Activated CD4-positive, alpha-beta T cell treated with anti-CD3 and anti-CD28 coated beads for 24 hours (primary cell): ENCODE results near the gene SKAP1.

Source experiments
- DNase-seq, 2 donors: peaks; one replicate each; pipeline ENCODE4 v3.0.0-alpha.2; 2020; ENCODE audit warnings: low read depth in 2 of 2

Gene SKAP1

DNA sequence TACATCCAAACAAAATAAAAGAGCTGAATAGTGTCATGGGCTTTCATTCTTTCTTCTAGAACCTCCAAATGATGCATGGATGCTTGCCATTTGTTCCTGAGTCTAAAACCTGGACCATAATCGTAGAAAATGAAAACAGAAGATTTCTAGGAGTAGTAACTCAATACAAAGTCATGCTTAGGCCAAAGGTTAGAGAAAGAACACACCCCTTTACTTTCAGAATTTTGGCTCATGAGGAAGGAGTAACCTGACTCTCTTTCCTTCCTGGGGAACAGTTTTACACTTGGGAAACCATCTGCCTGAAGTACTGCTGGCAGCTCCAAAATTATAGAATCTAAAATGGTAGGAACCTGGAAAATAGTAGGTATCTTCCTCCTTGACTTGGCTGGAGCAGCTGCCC lies 185.2 kb downstream of the SKAP1 start:
- DNase-seq = no peak

DNA sequence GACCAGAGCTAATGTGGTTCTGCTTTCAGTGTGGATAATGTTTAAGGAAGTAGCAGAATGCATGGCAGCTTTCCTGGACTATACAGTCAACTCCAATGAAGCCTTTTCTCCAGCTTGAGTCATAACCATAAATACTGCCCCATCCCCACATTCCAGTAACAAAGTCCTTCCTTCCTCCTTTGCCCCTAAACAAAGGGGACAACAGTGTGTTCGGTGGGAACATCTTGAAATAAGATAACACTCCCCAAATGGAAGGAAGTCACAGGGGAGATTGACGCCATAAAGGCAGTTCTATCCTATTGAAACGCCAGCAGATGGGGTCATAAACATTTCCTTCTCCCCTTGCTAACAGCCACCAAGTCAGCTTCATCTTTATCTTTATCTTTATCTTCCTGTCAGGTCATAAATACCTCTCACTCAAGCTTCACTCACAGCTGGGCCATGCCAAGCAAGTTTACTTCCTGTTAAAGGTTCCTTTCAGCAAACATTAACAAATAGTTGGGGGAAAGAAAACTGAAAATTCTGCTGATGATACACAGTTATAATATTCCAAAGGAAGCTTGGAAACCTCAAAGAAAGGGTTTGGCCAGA lies 185.8 kb downstream of the SKAP1 start:
- DNase-seq = no peak

DNA sequence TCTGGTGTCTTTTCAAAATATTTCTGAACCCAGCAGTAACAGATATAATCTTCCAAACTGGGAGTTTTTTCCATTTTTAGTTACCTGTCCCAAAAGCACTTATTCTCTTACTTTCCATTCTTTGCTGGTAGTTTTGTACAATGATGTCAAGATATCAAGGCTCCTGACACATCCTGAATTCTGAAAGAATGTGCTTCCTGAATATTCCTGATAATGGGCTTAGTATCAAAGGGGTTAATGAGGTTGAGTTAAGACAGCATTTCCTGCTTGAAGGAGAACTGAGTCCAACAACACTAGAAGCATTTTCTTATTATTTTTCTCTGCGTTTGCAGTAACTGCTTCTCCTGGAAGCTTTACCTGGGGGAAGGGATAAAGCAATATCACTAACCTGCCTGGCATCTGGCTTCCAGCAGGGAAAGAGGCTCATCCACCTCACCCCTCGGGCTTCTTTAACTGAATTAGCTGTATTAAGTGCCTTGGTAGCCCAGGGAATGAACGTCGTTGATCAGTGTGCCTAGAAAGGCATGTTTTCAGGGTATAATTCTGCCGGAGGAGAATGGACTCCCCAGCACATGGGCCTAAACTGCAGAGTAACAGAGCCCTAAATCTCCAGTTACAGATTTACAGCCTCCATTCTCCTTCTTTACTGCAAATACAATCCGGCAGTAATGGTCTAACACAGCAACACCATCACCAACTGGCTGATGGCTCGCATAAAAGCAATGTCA lies 188.1 kb downstream of the SKAP1 start:
- no peak for DNase-seq

DNA sequence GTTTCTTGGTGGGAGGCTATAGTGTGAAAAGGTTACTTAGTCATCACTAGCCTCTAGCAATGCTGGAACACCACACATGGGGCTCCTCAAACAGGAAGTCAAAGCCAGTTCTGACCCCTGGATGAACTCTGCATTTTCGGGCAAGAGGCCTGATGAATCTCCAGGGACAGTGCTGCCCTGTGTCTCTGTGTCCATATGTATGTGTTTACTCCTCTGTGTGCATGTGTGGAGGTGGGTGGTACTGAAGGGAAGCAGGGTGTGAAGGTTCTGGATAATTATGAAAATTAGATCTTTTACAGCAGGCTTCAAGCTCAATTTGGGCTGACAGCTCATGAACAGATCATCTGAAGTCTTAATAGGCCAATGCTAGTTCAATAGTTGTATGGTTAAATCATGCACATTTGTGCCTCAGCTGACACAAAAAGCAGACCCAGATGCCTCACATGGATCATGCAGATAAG lies 188.9 kb downstream of the SKAP1 start:
- no peak for DNase-seq

DNA sequence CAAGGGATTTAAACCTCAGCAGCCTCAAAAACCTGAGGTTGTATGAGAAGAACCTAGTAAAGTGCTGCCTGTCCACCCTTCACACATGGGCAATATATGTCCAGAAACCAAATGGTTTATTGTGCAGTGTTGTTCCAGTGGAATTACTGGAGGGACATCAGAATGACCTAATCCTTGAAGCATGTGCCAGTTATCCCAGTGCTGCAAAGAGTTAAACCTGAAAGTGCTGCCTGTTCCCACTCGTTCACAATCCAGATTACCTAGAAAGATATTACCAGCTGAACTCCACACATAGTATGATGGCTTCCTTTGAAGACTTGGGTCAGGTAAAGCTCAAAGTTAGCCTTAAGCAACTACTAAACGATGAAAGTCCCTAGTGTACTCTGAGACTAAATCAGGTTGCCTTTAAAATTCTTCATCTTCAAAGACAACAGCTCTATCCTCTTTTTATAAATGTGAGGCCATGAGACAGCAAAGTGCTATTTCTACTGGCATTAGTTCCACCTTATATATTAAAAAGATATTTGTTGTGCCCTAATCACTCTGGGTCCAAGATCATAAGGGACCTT lies 189.4 kb downstream of the SKAP1 start:
- no peak for DNase-seq

DNA sequence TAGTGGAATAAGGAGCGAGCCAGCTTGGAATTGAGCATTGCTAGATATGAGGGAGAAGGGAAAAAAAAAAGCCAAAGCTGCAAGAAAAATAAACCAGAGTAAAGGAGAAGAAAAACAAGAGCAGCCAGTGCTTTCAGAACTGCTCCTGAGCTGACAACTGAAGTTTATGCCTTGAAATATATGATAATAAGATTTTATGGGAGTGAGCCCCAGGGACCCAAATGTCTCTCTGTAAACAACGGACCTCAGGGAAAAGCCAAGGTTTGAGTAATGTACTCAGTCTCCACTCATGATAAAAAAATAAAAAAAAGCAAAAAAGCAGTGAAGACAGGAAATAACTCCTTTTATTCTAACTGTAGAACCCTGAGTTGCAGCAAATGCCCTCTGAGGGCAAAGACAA lies 189.9 kb downstream of the SKAP1 start:
- DNase-seq = no peak

DNA sequence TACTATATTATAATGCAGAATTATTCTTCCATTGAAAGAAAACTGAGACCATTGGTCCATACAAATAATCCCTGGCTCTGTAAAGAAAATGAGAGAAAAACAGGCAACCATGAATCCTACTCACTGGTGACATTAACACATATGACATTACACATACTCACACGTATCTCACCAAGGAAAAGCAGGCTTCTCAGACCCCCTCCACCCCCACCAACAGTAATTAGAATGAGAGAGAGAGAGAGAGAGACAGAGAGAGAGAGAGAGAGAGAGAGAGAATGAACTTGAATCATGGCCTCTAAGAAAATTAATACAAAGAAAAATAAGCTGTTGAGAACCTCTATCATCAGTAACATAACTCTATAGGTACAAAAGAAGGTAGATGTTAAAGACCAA lies 190.4 kb downstream of the SKAP1 start:
- no peak for DNase-seq

DNA sequence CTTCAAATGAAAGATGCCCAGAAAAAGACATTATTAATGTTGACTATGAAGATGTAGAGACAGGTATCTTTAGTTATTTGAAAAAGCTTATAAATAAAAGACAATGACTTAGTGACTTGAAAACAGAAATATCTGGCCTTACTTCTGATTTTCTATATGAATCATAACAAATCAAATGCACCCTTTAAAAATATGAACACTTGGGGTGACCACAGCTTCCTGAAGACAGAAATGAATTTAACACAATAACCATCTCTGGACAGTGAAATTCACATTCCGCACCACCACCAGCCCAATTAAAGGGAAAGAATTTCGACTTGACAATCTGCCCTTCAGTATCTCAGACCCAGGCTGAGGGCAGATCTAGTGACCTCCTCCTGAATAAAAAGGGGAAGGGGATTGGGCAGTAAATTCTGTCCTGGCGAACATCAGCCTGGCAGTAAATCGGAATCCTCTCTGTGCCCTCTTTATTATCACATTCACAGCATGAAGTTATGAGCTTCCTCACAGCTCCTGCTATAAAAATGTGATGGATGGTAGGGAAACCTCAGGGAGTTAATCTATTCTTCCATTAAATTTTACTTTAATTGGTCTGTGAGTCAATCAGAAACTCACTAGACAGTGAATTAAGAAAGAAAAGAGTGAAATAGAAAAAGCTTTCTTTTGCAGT lies 190.9 kb downstream of the SKAP1 start:
- DNase-seq = no peak

DNA sequence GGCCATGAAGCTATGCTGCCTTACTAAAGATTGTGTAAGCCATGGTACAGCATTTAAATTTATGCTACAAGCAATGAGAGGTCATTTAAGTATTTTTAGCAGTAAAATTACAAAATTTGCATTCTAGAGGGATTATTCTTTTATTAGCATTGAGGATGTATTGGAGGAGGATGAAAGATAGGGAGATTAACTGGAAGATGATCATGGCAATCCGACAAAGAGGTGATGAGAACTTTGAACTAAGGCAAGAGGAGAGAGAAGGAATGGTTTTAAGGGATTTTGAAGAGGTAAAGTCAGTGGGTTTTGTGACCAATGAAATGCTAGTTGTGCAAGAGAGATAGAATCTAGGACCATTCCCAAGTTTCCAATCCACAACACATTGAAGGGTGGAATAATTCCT lies 192.6 kb downstream of the SKAP1 start:
- DNase-seq = no peak

DNA sequence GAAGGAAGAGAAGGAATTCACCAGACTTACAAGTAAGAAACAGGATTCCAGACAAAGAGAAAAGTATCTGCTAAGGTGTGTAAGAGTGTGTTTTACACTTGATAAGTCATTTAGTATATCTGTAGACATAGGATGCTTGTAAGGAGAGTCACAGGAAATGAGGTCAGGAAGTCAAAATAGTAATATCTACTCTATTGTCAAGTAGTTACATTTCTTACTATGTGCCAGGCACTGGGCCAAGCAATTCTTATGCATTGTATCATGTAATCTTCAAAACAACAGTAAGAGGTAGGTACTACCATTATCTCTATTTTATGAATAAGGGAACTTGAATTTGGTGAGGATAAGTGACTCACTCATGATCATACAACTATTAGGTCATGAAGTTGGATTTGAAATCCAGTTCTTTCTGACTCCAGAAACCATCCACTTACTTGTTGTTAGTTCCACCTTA lies 193.3 kb downstream of the SKAP1 start:
- no peak for DNase-seq

DNA sequence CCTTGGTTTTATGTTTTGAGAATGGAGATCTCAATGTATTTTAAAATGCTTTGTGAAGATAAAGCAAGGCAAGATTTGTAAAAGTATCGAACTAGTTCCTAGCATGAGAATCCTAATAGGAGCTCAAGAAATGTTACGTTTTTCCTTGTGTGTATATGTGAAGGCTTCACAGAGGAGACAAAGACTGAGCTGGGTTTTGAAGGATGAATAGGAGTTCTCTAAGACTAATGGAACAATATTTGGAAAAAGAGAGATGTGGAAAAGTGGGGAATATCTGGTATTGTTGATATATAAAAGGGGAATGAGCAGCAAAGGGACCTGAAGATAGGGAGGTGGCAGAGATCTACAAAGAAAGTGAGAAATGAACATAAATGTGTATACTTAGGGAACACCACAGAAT lies 195.1 kb downstream of the SKAP1 start:
- DNase-seq = no peak

DNA sequence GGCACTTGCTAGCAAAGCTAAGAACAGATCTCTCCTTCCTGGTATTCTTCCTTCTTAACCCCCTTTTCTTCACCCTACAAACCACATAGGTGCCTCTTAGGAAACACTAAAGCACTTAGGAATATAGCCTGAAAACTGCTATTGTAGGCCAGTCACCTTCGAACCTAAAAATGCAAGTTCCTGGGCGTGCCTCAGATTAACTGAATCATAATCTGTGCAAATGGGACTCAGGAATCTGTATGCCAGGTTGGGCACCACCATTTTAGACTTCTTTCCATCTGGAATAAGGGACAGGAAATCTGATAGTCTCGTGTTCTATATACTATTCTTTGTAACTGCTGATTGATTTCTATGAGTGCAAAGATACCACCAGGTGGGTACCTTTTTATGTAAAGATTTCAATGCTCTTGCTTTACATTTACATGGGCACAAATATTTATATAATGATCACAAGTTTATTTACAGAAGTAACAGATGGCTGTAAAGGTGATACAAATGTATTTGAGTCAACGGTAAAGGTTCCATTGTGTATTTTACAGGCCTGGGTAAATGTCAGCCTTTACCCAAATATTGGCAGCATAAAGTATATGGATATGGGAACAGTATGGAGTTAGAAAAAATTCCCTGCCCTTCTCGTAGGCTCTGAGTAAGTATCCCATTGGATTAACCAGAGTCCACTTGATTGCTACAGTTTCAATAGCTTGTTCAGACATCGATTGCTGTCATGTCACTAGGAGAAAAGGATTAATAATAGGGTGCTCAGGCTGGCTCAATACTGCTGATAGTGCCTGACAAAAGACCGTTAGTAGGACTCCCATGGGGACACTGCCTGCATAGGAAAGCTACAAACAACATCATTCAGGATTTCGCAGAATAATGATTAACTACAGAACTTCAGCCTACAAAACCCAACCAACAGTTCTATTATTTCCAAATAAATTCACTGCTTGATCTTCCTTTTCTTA lies 197.7 kb downstream of the SKAP1 start:
- DNase-seq = no peak

DNA sequence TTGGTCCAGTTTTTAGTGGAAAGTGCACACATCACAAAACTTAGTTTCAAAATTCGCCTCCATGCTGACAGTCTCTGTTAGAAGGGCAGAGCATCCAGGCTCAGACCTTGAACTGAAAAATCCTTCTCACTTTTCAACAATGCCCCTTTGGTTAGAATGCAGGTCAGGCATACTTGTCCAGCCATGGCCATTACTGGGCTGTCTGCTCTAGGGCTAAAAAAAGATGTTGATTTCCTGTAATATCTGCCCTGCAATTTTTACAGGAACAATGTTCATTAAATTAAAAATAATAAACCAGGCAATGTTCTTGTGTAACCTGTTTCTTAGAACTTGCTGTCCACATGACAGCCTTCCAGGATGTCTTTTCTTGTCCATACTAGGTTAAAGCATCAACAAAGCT lies 200.1 kb downstream of the SKAP1 start:
- DNase-seq = no peak

DNA sequence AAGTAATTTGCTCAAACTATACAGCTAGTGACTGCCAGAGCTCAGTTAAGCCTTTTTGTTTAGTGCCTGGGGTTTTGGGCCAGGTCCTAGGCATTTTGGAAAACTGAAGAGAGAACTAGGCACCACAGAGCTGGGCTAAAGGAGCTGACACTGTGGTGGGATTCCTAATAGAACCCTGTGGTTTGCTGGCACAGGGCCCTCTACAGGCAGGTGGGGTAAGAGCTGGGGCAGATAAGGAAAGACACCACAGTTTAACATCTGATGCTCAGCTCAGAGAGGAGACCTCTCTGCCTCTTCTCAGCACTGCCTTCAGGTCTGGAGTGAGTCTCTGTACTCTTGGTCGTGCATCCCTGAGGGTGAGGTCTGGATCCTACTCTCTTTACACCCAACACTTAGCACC lies 201.3 kb downstream of the SKAP1 start:
- DNase-seq = no peak

DNA sequence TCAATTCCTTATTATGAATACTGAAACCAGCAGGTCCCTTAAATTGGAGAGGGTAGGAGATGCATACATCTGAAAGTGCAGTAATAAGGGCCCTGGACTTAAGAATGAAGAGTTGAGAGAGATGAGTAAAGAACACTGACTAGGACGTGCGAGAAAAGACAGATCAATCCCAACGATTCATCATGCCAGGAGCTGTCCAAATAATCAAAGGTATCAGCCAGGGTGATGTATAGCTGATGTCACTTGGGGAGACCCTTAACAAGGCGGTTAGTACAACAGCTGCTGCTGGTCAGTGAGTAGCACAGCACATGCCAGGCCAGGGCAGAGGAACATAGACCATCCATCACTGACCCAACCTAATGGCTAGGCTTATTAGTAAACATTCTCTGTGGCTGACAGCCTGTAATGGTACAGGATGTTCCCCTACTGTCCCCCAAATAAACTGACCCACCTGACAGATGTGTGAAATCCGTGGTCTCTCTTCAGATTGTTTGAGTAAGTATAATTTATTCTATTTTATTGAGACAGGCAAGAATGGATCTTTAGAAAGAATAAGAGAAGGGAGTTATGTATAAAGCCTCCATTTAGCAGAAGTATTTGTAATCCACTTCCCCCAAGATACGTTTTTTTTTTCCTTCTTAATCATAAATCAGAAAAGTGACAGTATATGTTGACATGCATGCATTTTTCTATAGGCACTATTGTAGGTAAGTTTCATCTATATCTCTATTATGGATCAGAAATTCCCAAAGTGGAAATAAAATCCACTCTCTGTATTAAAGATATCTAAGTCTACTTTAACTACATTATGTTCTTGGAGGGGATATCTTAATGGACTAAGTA lies 204.1 kb downstream of the SKAP1 start:
- no peak for DNase-seq

DNA sequence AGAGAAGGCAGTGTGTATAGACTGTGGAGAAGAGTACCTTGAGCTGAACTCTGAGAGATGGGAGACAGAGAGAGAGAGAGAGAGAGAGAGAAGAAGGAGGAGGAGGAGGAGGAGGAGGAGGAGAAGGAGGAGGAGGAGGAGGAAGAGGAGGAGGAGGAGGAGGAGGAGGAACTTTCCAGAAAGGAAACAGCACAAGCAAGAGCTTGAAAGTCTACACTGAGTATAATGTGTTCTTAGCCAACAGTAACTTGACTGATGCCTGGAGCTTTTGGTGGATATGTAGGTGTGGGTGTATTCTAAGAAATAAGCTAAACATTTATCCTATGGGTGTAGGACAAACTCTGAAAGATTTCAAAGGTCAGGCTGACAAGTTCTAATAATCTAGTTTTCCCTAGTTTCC lies 206.1 kb downstream of the SKAP1 start:
- DNase-seq = no peak

DNA sequence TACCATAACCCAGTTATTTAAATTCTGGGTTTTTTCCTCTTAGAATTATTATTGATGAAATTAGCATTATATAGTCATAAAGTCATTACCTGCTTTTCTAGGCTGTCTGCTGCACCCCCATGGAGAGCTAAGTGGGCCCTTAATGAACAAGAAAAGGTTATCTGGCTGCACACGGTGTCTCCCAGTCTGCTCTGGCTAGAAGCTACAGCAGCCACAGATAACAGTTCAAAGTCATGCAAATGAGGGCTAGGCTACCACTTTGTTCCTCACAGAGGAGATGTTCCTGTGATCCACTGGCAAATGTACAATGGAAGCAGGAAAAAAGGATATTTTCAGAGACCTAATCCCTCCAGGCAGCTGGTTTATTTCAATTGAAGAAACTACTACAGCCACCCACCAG lies 210.4 kb downstream of the SKAP1 start:
- DNase-seq = no peak

DNA sequence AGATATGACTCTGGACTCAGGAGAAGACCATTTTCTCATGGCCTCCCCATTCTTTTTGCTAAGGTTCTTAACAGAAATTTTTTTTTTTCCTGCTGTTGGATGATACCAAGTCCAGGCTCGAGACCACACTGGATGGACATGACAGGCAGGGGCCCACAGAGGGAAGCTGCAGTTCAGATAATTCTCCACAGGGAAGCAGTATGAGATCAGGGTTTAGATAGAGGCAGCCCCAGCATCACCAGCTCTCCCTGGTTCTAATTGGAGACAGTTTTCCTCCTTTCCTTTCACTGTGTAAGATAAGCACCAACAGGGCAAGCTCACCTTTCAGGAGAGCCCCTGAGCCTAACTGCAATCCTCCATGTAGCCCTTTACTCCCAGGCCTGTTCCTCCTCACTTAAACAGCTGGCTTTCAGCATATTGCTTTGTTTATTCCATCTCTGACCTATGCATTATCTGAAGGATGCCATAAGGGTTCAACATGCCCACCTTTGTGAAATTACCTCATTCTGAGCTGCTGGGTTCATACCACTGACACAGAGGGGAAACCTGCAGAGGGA lies 214.4 kb downstream of the SKAP1 start:
- DNase-seq = no peak

DNA sequence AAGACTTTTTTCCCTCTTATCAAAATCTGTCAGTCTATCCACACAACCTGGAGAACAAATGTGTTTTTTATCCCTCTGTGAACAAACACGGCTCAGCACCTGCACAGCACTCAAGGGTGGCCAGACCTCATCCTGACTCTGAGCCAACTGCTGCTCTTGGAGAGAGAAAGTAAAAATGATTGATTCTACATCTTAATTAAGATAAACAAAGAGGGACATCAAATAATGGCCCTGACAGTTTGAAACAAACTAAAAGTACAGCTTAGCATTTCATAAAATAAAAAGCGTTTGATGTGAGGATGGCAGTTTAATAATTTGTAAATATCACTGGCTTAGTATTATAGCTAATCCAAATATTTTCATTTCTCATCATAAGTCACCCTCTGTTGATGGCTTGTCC lies 216.2 kb downstream of the SKAP1 start:
- no peak for DNase-seq

DNA sequence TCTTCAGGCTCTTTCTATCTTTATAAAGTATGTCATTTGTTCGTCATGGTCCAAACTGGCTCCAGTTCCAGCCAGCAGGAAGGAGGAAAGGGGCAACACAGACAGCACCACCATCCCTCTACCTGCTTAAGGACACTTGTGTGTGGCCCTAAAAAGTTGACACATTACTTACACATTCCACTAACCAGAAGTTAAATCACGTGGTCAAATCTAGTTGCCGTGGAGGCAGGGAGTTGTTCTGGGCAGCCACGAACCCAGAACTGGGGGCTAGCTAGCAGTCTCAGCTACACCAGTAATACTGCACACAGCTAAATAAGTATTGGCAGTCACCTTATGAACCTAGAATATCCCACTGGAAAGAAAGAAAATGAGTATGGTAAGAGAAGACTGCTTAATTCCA lies 218.2 kb downstream of the SKAP1 start:
- no peak for DNase-seq
